Activated CD4-positive, alpha-beta T cell treated with anti-CD3 and anti-CD28 coated beads for 4 hours (primary cell): ENCODE data around the gene INPP5K.
"Not testable (repeated sequence)": the region's sequence is repeated elsewhere in the genome, so short reads cannot be mapped to it uniquely, and the experiment has no call there.

Experiments used
- DNase-seq, 2 donors: peaks; one replicate each; pipeline ENCODE4 v3.0.0-alpha.2; 2020

Gene INPP5K

DNA sequence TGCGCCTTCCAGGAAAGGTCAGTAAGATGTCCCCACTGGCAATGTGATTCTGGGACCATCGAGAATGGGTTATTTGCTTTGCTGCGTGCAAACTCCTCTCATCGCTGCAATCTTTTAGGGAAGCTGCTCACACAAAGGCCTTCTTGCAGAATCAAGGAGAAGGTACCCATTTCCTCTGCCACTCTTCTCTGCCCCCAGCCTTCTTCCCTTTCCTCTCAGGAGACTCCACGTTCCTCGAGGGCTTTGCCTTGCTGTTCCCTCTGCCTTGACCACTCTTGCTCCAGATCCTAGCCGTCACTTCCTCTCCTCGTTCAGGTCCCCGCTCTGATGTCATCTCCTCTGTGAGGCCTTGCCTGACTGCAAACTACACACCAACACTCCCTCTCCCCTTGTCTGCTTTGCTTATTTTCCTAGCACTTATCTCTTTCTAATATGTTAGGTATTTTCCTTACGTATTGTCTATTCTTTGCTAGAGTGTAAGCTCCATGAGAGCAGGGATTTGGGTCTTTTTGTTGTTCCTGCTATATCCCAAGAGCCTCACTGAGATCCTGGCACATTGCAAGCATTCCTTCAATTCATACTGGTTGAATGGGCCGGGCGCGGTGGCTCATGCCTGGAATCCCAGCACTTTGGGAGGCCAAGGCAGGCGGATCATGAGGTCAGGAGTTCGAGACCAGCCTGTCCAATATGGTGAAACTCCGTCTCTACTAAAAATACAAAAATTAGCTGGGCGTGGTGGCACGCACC lies 55.0 kb downstream of the INPP5K start:
- no peak for DNase-seq

DNA sequence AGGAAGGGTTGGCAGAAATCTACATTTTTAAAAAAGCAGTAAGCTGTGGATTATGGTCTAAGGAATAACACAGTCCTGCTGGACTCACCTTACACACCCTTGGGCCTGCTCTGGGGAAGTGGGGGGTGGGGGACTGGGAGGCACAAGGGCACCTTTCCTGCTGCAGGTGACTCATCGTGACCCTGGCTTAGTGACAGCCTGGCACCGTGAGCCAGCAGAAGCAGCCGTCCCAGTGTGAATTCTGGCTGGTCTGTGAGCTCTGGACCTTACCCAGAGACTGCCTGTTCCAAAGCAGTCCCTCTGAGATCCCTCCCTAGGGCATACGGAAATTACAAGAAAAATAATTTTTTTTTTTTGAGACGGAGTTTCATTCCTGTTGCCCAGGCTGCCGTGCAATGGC lies 56.2 kb downstream of the INPP5K start:
- peak in 1 of 2 donors; percentile 12 for DNase-seq

GRCh38 chr17:1455797-1456599 lies 60.4 kb downstream of the INPP5K start, which contains the start of gene CRK:
TSS of gene CRK (minus strand) at chr17:1456232. CDS start at chr17:1456117, 115 bp downstream.
- DNase-seq, result peak; percentile 97 to 98

DNA sequence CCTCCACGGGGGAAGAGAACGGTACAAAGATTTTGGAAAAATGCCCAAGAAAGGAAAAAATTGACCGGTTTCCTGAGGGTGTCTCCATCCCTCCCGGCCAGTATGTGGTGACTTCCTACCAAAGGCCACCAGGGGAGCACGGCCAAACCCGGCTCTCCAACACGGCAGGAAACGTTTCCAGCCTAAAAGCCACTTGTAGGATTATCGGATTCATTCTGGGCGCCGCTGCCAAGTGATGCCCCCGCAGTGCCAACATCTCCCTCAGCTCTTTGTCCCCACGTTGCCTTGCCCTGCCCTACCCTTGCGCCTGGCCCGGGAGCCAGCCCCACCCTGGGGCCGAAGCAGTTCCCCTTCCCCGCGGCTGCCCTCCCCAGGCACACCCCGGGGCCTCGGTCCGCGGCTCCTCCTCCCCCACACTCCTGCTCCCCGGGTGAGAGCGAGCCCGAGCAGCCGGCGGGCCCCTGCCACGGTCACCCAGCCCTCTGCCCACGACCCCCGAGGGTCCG lies 61.1 kb downstream of the INPP5K start:
- DNase-seq, result peak; percentile 11 to 37

DNA sequence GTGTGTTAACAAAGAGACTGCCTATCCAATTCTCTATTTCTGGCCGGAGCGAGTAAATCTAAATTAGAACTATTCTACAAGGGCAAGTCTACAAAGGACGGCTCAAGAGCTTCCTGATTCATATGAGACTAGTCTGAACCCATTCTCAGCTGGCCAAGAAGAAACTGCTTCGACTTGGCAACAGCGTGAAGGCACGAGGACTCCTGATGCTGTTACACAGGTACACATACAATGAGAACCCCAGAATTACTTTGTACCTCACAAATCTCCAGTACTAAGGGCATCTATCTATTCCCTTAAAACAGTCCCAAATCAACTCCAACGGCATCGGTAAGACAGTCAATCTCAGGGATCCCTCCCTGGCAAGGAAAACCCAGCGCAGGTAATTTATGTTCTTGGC lies 61.9 kb downstream of the INPP5K start:
- no peak for DNase-seq

DNA sequence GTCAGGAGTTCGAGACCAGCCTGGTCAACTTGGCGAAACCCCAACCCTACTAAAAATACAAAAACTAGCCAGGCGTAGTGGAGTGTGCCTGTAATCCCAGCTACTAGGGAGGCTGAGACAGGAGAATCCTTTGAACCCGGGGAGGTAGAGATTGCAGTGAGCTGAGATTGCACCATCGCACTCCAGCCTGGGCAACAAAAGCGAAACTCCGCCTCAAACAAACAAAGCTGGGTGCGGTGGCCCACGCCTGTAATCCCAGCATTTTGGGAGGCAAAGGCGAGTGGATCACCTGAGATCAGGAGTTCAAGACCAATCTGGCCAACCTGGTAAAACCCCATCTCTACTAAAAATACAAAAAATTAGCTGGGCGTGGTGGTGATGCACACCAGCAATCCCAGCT lies 62.7 kb downstream of the INPP5K start:
- DNase-seq, result not testable (repeated sequence)

DNA sequence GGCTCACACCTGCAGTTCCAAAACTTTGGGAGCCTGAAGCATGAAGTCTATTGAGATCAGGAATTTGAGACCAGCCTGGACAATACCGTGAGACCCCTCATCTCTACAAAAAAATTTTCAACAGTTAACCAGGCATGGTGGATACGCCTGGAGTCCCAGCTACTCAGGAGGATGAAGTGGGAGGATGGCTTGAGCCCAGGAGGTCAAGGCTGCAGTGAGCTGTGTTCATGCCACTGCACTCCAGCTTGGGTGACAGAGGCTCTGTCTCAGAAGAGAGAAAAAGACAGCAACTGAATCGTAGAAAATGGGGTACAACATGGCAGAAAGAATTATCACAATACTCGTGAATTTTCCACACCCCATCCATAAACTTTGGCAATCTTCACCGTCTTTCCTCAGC lies 63.6 kb downstream of the INPP5K start:
- DNase-seq, result no peak

DNA sequence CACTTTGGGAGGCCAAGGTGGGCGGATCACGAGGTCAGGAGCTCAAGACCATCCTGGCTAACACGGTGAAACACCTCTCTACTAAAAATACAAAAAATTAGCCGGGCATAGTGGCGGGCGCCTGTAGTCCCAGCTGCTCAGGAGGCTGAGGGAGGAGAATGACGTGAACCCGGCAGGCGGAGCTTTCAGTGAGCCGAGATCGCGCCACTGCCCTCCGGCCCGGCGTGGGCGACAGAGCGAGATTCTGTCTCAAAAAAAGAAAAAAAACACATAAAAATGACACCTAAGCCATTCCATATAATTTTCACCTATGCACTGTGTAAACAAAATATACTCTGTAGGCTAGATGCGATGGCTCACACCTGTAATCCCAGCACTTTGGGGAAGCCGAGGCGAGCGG lies 66.2 kb downstream of the INPP5K start:
- DNase-seq, result not testable (repeated sequence)

DNA sequence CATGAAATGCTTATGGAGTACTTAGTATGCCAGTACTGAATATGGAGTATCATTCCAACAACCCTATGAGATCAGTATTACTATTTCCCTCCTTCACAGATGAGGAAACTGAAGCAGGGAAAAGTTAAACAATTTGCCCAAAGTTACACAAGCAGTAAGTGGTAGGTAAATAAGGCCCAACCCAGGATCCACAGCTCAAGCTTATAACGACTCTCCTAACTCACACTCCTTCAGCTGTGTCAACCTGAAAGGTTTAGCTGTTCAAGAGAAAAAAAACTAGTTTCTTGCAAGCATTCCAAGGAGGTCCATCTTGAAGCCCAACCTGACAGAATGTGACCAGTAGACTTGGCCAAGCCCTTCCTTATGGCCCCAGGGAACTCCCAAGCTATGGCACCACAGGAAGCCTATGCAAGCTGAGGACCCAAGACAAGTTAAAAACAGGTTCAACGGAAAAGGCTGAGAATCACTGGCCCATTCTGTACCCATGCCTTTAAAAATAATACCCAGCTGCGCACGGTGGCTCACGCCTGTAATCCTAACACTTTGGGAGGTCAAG lies 66.9 kb downstream of the INPP5K start:
- no peak for DNase-seq

DNA sequence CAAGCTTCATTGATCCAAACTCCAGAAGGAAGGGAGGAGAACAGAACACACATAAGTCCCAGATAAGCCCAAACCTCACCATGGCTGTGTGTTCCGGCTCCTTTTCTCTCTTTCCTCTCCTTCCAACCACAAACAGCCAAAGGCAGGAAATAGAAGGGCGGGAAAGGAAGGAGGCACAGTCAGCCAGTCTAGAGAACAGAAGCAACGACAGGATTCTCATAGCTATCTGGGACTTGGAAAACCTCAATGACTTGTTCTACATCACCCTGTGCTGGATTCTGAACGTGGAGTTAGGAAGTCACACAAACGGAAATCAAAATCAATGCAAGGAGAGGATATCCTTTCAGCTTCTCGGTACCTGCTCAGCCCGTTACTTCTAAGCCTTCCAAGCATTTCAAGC lies 69.4 kb downstream of the INPP5K start:
- no peak for DNase-seq

DNA sequence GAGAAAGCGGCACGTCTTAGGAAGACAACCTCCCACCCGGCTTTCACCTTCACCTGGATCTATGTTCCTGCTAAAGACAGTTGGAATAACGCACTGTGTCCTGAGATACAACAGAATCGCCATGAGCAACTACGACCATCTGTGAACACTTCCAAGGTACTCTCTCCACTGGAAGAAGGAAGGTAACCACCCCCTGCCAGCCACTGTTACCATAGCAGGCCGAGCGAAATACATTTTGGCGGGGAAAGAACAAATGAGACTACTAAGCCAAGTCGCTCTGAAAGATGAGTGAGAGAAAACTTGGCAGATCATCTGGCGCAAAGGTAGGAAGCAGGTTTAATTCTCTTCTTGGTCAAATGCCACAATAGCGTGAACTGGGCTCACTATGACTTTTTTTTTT lies 70.2 kb downstream of the INPP5K start:
- DNase-seq, result no peak

DNA sequence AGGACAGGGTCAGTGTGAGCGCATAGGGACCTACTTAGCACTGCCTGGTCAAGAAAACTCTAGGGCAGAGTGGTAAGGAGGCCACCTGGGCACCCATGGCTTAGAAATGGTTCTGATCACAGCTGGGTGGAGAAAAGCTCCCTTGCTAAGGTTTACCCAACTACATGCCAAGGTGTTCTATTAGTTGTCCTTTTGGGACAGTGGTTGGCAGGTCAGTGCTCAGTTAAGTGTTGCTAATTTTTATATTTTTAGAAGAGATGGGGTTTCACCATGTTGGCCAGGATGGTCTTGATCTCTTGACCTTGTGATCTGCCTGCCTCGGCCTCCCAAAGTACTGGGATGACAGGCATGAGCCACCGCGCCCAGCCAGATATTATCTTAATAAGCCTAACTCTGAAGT lies 70.7 kb downstream of the INPP5K start:
- not testable (repeated sequence) for DNase-seq
